ENCODE measurements around the gene TMEM114.

The TMEM114 gene

DNA sequence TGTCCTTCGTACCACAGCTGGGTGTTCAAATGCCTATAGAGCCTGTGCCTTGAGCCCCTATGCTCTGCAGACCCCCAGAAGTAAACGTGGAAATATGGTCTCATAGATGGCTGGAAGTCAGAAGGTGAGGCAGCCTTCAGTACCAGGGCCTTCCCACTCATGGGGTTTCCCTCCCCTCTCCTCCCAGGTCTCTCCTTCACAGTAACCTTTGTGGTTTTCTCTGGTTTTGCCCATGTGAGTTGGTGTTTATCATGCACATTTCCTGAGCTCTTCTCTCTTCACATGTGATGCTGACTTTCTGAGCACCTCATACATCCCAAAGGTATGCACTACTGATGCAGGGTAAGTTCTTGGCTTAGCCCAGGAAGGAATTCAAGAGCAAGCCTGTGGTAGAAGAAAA, 35.4 kb downstream of the TMEM114 start:
- TF ChIP-seq, protein P1, sequence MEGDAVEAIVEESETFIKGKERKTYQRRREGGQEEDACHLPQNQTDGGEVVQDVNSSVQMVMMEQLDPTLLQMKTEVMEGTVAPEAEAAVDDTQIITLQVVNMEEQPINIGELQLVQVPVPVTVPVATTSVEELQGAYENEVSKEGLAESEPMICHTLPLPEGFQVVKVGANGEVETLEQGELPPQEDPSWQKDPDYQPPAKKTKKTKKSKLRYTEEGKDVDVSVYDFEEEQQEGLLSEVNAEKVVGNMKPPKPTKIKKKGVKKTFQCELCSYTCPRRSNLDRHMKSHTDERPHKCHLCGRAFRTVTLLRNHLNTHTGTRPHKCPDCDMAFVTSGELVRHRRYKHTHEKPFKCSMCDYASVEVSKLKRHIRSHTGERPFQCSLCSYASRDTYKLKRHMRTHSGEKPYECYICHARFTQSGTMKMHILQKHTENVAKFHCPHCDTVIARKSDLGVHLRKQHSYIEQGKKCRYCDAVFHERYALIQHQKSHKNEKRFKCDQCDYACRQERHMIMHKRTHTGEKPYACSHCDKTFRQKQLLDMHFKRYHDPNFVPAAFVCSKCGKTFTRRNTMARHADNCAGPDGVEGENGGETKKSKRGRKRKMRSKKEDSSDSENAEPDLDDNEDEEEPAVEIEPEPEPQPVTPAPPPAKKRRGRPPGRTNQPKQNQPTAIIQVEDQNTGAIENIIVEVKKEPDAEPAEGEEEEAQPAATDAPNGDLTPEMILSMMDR (IDR thresholded peaks at IDR 0.05; ENCODE audit: insufficient read depth, low read length, missing control alignments) = no peak

DNA sequence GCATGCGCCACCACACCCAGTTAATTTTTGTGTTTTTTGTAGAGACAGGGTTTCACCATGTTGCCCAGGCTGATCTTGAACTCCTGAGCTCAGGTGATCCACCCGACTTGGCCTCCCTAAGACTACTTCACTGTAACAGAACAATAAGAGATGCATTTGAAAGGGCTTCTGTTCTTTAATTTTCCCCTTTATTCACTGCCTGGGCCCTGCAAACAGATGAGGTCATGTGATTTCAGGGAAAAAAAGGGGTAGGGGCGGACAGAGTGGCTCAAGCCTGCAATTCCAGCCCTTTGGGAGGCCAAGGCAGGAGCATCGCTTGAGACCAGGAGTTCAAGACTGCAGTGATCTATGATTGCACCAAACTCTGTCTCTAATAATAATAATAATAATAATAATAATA, 36.3 kb downstream of the TMEM114 start:
- no peak overlapping the region for H3K4me3 ChIP-seq (ENCODE audit: low read depth, low read length)
- CTCF ChIA-PET = interaction anchor here (1.3 kb wide), 1 partner anchor 13 kb away, joined by 4 read pairs; no protein-coding TSS in a partner anchor
- DNase-seq (ENCODE audit: low read depth, low spot score) = no peak
- POLR2A ChIA-PET = no interaction called here
- TF ChIP-seq, protein P1 (IDR thresholded peaks at IDR 0.05; ENCODE audit: insufficient read depth, low read length, missing control alignments) = no peak

More for the DNA sequence above, 35.4 kb downstream of the TMEM114 start:
- DNase-seq (ENCODE audit: low read depth, low spot score) = no peak
- H3K4me3 ChIP-seq (ENCODE audit: low read depth, low read length) = no peak overlapping the region
- CTCF ChIA-PET = interaction anchor here (1.3 kb wide), 1 partner anchor 12 kb away, joined by 4 read pairs; no protein-coding TSS in a partner anchor
- POLR2A ChIA-PET = no interaction called here

DNA sequence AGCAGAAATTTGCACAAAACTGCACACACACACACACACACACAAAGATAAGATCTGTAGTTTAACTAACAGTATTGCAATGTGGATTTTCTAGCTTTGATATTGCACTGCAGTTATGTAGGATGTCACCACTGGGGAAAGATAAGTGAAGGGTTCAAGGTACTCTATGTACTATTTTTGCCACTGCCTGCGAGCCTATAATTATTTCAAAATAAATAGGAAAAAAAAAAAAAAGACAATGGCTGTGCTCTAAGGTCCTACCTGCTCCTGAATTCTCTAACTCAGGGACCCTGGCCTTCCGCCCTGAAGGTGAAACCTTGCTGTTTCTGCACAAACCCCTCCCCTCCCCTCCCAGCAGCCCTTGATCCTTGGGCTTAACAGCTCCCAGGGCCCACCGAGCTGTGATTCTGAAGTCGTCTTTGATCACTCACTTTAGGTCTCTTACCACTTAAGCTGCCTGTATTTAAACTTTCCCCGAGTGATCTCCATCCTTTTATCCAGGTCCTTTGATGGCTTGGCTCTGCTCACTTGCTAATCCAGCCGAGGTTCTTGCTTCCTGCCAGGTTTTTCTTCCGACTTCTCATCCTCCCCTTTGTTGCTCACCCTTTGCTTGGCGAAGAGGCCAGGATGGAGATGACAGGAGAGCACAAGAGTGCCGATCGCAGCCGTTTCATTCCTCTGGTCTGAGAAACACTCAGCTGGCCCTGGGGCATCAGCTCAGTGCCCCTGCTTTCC, 37.7 kb downstream of the TMEM114 start:
- H3K4me3 ChIP-seq (ENCODE audit: low read depth, low read length) = no peak overlapping the region
- ChIA-PET CTCF (interaction anchor here (0.6 to 0.8 kb wide), 3 partner anchors 15 to 1672 kb away, joined by 3 to 5 read pairs (median 3); no protein-coding TSS in a partner anchor), POLR2A (no interaction called here)
- TF ChIP-seq, protein P1 (IDR thresholded peaks at IDR 0.05; ENCODE audit: insufficient read depth, low read length, missing control alignments) = no peak
- DNase-seq (ENCODE audit: low read depth, low spot score) = no peak

DNA sequence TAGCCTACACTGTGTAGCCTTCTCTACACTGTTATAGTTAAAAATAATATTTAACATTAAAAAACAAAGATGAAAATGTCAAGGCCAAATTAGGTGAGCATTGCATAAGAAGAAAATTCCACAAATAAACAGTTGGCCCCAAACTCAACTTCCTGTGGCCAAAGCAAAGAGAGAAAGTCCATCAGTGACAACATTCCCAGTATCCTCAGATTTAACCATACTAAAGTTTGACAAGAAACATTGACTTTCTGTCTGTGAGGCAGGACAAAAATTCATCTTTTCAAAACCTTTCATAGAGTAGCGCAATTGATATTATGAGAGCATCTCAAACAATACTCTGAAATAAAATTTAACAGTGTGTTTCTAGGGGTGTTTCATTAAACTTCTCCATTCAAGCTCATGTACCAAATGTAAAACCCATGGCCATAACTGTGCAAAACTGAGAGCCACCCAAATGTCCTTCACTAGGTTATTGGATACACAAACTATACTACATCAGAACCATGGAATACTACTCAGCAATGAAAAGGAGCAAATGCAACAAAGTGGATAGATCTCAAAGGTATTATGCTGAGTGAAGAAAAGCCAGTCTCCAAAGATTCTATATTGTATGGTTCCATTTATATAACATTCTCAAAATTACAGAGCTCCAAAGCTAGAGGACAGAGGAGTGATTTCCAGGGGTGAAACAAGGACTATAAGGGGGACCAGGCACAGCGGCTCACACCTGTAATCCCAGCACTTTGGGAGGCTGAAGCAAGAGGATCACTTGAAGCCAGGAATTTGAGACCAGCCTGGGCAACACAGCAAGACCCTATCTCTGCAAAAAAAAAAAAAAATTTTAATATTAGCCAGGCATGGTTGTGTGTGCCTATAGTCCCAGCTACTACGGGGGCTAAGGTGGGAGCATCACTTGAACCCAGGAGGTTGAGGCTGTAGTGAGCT, 38.7 kb downstream of the TMEM114 start:
- H3K4me3 ChIP-seq (ENCODE audit: low read depth, low read length) = no peak overlapping the region
- TF ChIP-seq, protein P1 (IDR thresholded peaks at IDR 0.05; ENCODE audit: insufficient read depth, low read length, missing control alignments) = no peak
- POLR2A ChIA-PET = no interaction called here
- CTCF ChIA-PET = interaction anchor here (0.7 to 0.8 kb wide), 2 partner anchors 16 to 17 kb away, joined by 3 to 5 read pairs; no protein-coding TSS in a partner anchor
- no peak for DNase-seq (ENCODE audit: low read depth, low spot score)

DNA sequence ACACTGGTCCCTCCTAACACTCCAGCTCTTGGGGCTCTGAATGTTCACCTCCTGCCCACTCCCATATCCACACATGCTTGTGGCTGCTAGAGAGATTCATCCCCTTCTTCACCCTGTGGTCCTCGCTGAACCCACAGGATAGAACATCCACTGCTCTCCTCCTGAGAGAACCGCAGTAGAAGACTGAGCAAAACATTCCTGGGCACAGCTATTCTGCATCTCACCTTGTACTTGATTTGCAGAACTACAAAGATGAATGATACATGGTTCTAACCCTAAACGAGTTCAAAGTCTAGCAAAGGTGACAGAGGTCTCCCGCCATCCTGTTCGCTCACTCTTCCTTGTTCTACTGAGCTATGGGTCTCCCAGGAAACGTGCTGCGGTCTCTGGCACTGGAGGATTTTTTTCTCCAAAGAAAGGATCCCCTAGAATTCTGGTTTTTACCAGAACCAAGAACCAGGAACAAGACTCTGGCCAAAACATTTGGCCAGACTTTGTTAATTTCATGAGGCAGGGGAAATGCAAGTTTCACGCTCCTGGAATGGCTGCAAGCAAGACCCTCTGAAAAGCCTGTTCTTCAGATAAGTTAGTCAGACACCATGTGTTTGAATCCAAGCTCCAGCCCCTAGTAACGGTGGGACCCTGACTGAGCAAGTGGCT, 39.5 kb downstream of the TMEM114 start:
- TF ChIP-seq, protein P1 (IDR thresholded peaks at IDR 0.05; ENCODE audit: insufficient read depth, low read length, missing control alignments) = no peak
- no peak overlapping the region for H3K4me3 ChIP-seq (ENCODE audit: low read depth, low read length)
- ChIA-PET POLR2A (no interaction called here), CTCF (no interaction called here)
- DNase-seq (ENCODE audit: low read depth, low spot score) = no peak
